ENCODE data around the gene NACC2. TPM values are rescaled to one million over a fixed set of nuclear protein-coding genes. Genes with fewer than 3 reads are reported as not detected.

NACC2 gene
- total and polyA plus RNA-seq, 2 donors (not counting 1 experiment from before 2014, with no cell fraction given): 0.34 to 1.9 TPM

DNA sequence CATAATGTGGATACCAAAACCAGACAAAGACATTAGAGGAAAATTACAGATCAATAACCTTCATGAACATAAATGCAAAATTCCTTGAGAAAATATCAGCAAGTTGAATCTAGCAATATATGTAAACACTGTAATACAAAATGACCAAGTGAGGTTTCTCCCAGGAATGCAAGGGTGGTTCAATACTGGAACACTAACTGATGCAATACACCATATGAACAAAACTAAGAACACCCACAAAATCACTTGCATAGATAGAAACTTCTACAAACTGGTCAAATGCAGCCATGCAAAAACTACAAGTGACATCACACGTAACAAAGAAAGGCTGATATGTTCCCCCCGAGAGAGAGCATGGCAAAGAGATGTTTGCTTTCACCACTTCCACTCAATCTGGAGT is 55.6 kb downstream of the NACC2 start:
- Mint-ChIP-seq H3K27me3 (peaks cover 12% of the 10 kb centered on the region), H3K27ac (no peak overlapping the region), H3K4me1 (no peaks in the 10 kb centered on the region), H3K9me3 (ENCODE audit: insufficient read depth) (peaks cover 26% of the 10 kb centered on the region), H3K4me3 (no peak overlapping the region)
- WGBS (ENCODE audit: insufficient coverage): no CpG with 5 or more reads among the region's 2 CpGs
- peaks cover 0 to 3% (median 2%) of the 10 kb centered on the region in 4 experiments for H3K27me3 ChIP-seq (replicated peaks in 1 of 4; ENCODE audit: control extremely low read depth in 1 of 4, control insufficient read depth in 3 of 4, insufficient read depth in 4 of 4, low read length in 3 of 4)
- peaks cover 0 to 23% (median 17%) of the 10 kb centered on the region in 3 donors for H3K9me3 ChIP-seq (ENCODE audit: control extremely low read depth in 1 of 3, control insufficient read depth in 2 of 3, insufficient read depth in 1 of 3, low read length in 2 of 3)
- no peak overlapping the region for H2AFZ ChIP-seq (ENCODE audit: insufficient read depth, low read depth, low read length, poor library complexity, severe bottlenecking)
- H3K4me2 ChIP-seq (replicated peaks; ENCODE audit: low read depth, low read length, poor library complexity, severe bottlenecking): no peak overlapping the region
- DNase-seq (no peak), ATAC-seq (ENCODE audit: low read depth) (no peak)
- H4K20me1 ChIP-seq (ENCODE audit: control insufficient read depth, insufficient read depth, low read length, poor library complexity, severe bottlenecking): no peaks in the 10 kb centered on the region
- H3K9ac ChIP-seq (ENCODE audit: low read length): no peak overlapping the region
- TF ChIP-seq CTCF (IDR thresholded peaks at IDR 0.05) (no peak), EZH2 (IDR thresholded peaks at IDR 0.05; ENCODE audit: borderline replicate concordance, insufficient read depth, low read depth, low read length, poor library complexity, severe bottlenecking) (no peak)
- CTCF ChIA-PET: no interaction called here
- intact Hi-C loops (cut with micrococcal nuclease): no loop called here
- no peaks in the 10 kb centered on the region for H3K79me2 ChIP-seq (ENCODE audit: control insufficient read depth, insufficient read depth, low read length)
- POLR2A ChIA-PET: no interaction called here
- no peaks in the 10 kb centered on the region for H3K36me3 ChIP-seq (replicated peaks in 1 of 2; ENCODE audit: control extremely low read depth in 1 of 2, control insufficient read depth in 1 of 2, extremely low read depth in 1 of 2, insufficient read depth in 2 of 2, low read length in 1 of 2)
- H3K4me3 ChIP-seq (ENCODE audit: control extremely low read depth in 1 of 5, extremely low read depth in 1 of 5, insufficient read depth in 1 of 5, low read depth in 2 of 5, low read length in 4 of 5): no peak overlapping the region
- no peaks in the 10 kb centered on the region for H3K4me1 ChIP-seq (ENCODE audit: control insufficient read depth in 2 of 2, insufficient read depth in 2 of 2, low read length in 2 of 2)
- no peak overlapping the region for H3K27ac ChIP-seq (ENCODE audit: low read length in 2 of 2)

- intact Hi-C loops (cut with micrococcal nuclease): no loop called here
- H3K27ac Mint-ChIP-seq: no peak overlapping the region
- TF ChIP-seq EZH2 (IDR thresholded peaks at IDR 0.05; ENCODE audit: borderline replicate concordance, insufficient read depth, low read depth, low read length, poor library complexity, severe bottlenecking): no peak
- no peak for TF ChIP-seq CTCF (IDR thresholded peaks at IDR 0.05)
- Histone ChIP-seq H3K4me1 (ENCODE audit: control insufficient read depth in 2 of 2, insufficient read depth in 2 of 2, low read length in 2 of 2) (no peaks in the 10 kb centered on the region), H3K79me2 (ENCODE audit: control insufficient read depth, insufficient read depth, low read length) (no peaks in the 10 kb centered on the region), H3K27me3 (replicated peaks in 1 of 4; ENCODE audit: control extremely low read depth in 1 of 4, control insufficient read depth in 3 of 4, insufficient read depth in 4 of 4, low read length in 3 of 4) (peaks cover 0 to 3% (median 2%) of the 10 kb centered on the region in 4 experiments), H3K4me3 (ENCODE audit: control extremely low read depth in 1 of 5, extremely low read depth in 1 of 5, insufficient read depth in 1 of 5, low read depth in 2 of 5, low read length in 4 of 5) (no peak overlapping the region), H2AFZ (ENCODE audit: insufficient read depth, low read depth, low read length, poor library complexity, severe bottlenecking) (no peak overlapping the region), H3K4me2 (replicated peaks; ENCODE audit: low read depth, low read length, poor library complexity, severe bottlenecking) (no peak overlapping the region), H3K9me3 (ENCODE audit: control extremely low read depth in 1 of 3, control insufficient read depth in 2 of 3, insufficient read depth in 1 of 3, low read length in 2 of 3) (peaks cover 0 to 23% (median 17%) of the 10 kb centered on the region in 3 donors), H3K36me3 (replicated peaks in 1 of 2; ENCODE audit: control extremely low read depth in 1 of 2, control insufficient read depth in 1 of 2, extremely low read depth in 1 of 2, insufficient read depth in 2 of 2, low read length in 1 of 2) (no peaks in the 10 kb centered on the region), H3K27ac (ENCODE audit: low read length in 2 of 2) (no peak overlapping the region), H3K9ac (ENCODE audit: low read length) (no peak overlapping the region), H4K20me1 (ENCODE audit: control insufficient read depth, insufficient read depth, low read length, poor library complexity, severe bottlenecking) (no peaks in the 10 kb centered on the region)
- CTCF ChIA-PET: no interaction called here
- ATAC-seq (ENCODE audit: low read depth) (no peak), DNase-seq (no peak)
- POLR2A ChIA-PET: no interaction called here
- H3K4me1 Mint-ChIP-seq: no peaks in the 10 kb centered on the region
- no CpG with 5 or more reads among the region's 2 CpGs for WGBS (ENCODE audit: insufficient coverage)
- no peak overlapping the region for H3K4me3 Mint-ChIP-seq
- peaks cover 16% of the 10 kb centered on the region for H3K27me3 Mint-ChIP-seq
- H3K9me3 Mint-ChIP-seq (ENCODE audit: insufficient read depth): peaks cover 26% of the 10 kb centered on the region
Measured at GRCh38 chr9:136036848-136037247, 58.2 kb downstream of the NACC2 start.
